PC-3 (cell line): ENCODE data around the gene TCF12. TPM values are rescaled to one million over a fixed set of nuclear protein-coding genes. Genes with fewer than 3 reads are reported as not detected.

Experiments
- ATAC-seq: fragments of 200-7000 bp; cut with Tn5 transposase; 2 replicates; pipeline ENCODE4 v1.9.1; 2020; ENCODE audit warnings: mild to moderate bottlenecking, moderate library complexity
- BruUV-seq: library from RNA; stranded (reverse); fragments of 400-500 nt; replicated peaks from 2 replicates; lab custom pipeline; 2021; lab: Mats Ljungman, UMichigan
- CTCF ChIA-PET: fragments of 300-600 bp; sonication (Branson Sonifier 250); formaldehyde crosslinking; loops from one replicate; lab custom pipeline; 2022; ENCODE audit warnings: antibody characterized with exemption; lab: Charles Lee
- POLR2A ChIA-PET: fragments of 300-600 bp; sonication (Branson Sonifier 250); formaldehyde crosslinking; loops from one replicate; lab custom pipeline; 2022; ENCODE audit warnings: antibody characterized with exemption; ENCODE audit not compliant: unreplicated experiment; lab: Charles Lee
- DNase-seq: peaks from one replicate; pipeline ENCODE4 v3.0.0-alpha.2; 2015
- H2AFZ ChIP-seq: fragments of 300-600 bp; sonication (generic); 2 replicates; pipeline ENCODE4 v1.6.0; 2016; ENCODE audit warnings: antibody characterized with exemption, low read length
- H3F3A ChIP-seq: fragments of 300-600 bp; sonication (generic); one replicate; pipeline ENCODE4 v1.6.0; 2017; ENCODE audit warnings: antibody characterized with exemption, low read length, control low read depth, mild to moderate bottlenecking; ENCODE audit not compliant: unreplicated experiment
- H3K27ac ChIP-seq: fragments of 300-600 bp; sonication (generic); 2 replicates; pipeline ENCODE4 v1.5.1; 2016; ENCODE audit warnings: mild to moderate bottlenecking, low read length
- H3K27me3 ChIP-seq: fragments of 300-600 bp; sonication (generic); 2 replicates; pipeline ENCODE4 v1.6.1; 2016; ENCODE audit warnings: low read length, mixed read lengths
- H3K36me3 ChIP-seq: fragments of 300-600 bp; sonication (generic); 2 replicates; pipeline ENCODE4 v1.6.1; 2016; ENCODE audit warnings: low read depth, mixed run types, low read length, mixed read lengths
- H3K4me1 ChIP-seq: fragments of 300-600 bp; sonication (generic); 2 replicates; pipeline ENCODE4 v1.5.1; 2016; ENCODE audit warnings: low read length; ENCODE audit not compliant: insufficient read depth
- H3K4me2 ChIP-seq: fragments of 300-600 bp; sonication (generic); 2 replicates; pipeline ENCODE4 v1.6.0; 2016; ENCODE audit warnings: low read length
- H3K4me3 ChIP-seq: fragments of 300-600 bp; sonication (generic); 2 replicates; pipeline ENCODE4 v1.5.1; 2016; ENCODE audit warnings: mild to moderate bottlenecking, low read length, mixed read lengths
- H3K79me2 ChIP-seq: fragments of 300-600 bp; sonication (generic); 2 replicates; pipeline ENCODE4 v1.6.1; 2017; ENCODE audit warnings: low read length, mixed read lengths
- H3K9ac ChIP-seq: fragments of 300-600 bp; sonication (generic); 2 replicates; pipeline ENCODE4 v1.6.0; 2016; ENCODE audit warnings: mild to moderate bottlenecking, low read length
- H3K9me2 ChIP-seq: fragments of 300-600 bp; sonication (generic); replicated peaks from 2 replicates; pipeline ENCODE4 v1.6.1; 2016; ENCODE audit warnings: mixed run types, low read length, mixed read lengths
- H3K9me3 ChIP-seq: fragments of 300-600 bp; sonication (generic); 2 replicates; pipeline ENCODE4 v1.6.1; 2016; ENCODE audit warnings: low read length, mixed read lengths
- H4K20me1 ChIP-seq: fragments of 300-600 bp; sonication (generic); 2 replicates; pipeline ENCODE4 v1.6.1; 2016; ENCODE audit warnings: low read length, mixed read lengths
- CTCF ChIP-seq: fragments of 300-600 bp; sonication (generic); conservative IDR thresholded peaks from 2 replicates; pipeline ENCODE4 v1.5.1; 2017; ENCODE audit warnings: antibody characterized with exemption, low read depth, mild to moderate bottlenecking, low read length
- EZH2 ChIP-seq: fragments of 300-600 bp; sonication (generic); IDR thresholded peaks from one replicate; pipeline ENCODE4 v1.6.1; 2017; ENCODE audit warnings: antibody characterized with exemption, mild to moderate bottlenecking, low read length; ENCODE audit not compliant: unreplicated experiment
- EZH2phosphoT487 ChIP-seq: fragments of 300-600 bp; sonication (generic); IDR thresholded peaks from 2 replicates; pipeline ENCODE4 v1.6.1; 2018; ENCODE audit warnings: mild to moderate bottlenecking, antibody characterized with exemption, low read length, borderline replicate concordance
- intact Hi-C: fragments of 100-400 bp; cut with micrococcal nuclease; formaldehyde crosslinking; loops from 2 replicates; pipeline ENCODE4 v1.9.0; 2023
- total RNA-seq: library from RNA; depleted of rRNA; stranded (reverse); fragments of >200 nt; gene quantifications from 2 replicates; pipeline ENCODE4 v1.2.3, GENCODE V29; 2014

Gene TCF12
- total RNA-seq, 1 experiment from 2014 or later, result 103 TPM

- BruUV-seq, result no TSS peak
- ATAC-seq, result peak; percentile 45; the same call in 1 of the 2 replicates
- intact Hi-C loops, result no loop called here
Measured at GRCh38 chr15:57044072-57044702, 125.7 kb downstream of the TCF12 start.

DNA sequence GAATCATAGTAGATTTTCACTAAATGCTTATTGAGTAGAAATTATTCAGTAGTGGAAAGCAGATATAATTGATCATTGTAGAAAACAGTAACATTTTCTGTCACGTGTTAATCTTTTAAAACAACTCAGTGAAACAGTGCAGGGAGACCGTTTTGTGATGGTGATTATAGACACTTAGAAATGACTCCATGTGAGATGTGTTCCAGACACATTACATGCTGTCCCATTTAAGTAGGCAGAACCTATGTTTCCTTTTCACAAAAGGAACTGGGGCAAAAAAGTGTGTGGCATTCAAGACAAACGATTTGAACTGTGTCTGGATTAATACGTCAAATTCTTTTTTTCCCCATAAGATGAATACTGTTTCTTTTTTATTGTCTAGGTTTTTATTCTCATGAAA, 126.5 kb downstream of the TCF12 start:
- Histone ChIP-seq H3K9me2 (no peaks in the 10 kb centered on the region), H3K27me3 (no peaks in the 10 kb centered on the region), H3K27ac (no peak overlapping the region), H3F3A (no peaks in the 10 kb centered on the region), H3K79me2 (no peaks in the 10 kb centered on the region), H3K9me3 (no peaks in the 10 kb centered on the region), H2AFZ (no peak overlapping the region), H4K20me1 (no peaks in the 10 kb centered on the region), H3K4me3 (no peak overlapping the region), H3K4me2 (no peak overlapping the region), H3K9ac (no peak overlapping the region), H3K36me3 (no peaks in the 10 kb centered on the region), H3K4me1 (no peaks in the 10 kb centered on the region)
- intact Hi-C loops, result no loop called here
- POLR2A ChIA-PET, result no interaction called here
- no peak for TF ChIP-seq CTCF
- no peak for TF ChIP-seq EZH2phosphoT487
- TF ChIP-seq EZH2, result no peak
- DNase-seq (no peak), ATAC-seq (no peak)
- BruUV-seq, result no TSS peak
- CTCF ChIA-PET, result no interaction called here

More at GRCh38 chr15:57044072-57044702, 125.7 kb downstream of the TCF12 start:
- Histone ChIP-seq H3K27me3 (no peaks in the 10 kb centered on the region), H3K9me3 (no peaks in the 10 kb centered on the region), H4K20me1 (no peaks in the 10 kb centered on the region), H3K27ac (no peak overlapping the region), H3K4me1 (no peaks in the 10 kb centered on the region), H3F3A (no peaks in the 10 kb centered on the region), H3K4me2 (no peak overlapping the region), H2AFZ (no peak overlapping the region), H3K9ac (no peak overlapping the region), H3K36me3 (no peaks in the 10 kb centered on the region), H3K79me2 (peaks cover 5% of the 10 kb centered on the region; the same call in 1 of the 2 replicates), H3K4me3 (no peak overlapping the region), H3K9me2 (no peaks in the 10 kb centered on the region)
- TF ChIP-seq EZH2phosphoT487 (no peak), EZH2 (no peak), CTCF (no peak)
- CTCF ChIA-PET, result no interaction called here
- POLR2A ChIA-PET, result interaction anchor here (0.6 kb wide), 1 partner anchor 10 kb away, joined by 5 read pairs; no protein-coding TSS in a partner anchor
- no peak for DNase-seq

DNA sequence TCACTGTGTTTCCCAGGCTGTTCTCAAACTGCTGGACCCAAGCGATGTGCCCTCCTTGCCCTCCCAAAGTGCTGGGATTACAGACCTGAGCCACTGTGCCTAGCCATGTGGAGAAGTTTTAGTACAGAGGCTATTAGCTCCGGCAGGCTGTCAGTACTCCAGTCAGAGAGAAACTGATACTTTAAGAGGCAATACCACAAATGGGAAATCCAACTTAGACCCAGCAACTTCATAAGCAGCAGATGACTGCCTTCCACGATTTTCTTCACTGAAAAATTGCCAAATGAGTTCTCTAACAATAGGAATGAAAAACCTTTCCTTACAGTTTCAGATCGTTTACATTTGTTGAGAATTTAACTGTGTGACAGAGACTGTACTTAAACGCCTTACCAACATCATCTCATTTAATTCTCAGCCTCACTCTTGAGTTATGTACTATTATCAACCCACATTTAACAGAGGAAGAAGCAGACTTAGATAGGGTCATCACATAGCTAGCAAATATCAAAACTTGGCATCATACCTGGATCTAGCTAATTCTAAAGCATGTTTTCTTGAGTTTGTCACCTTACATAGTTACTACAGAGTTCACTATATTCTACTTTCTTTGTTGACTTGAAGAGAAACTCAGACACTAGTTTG, 127.4 kb downstream of the TCF12 start:
- no peak for TF ChIP-seq CTCF
- no peak for TF ChIP-seq EZH2
- TF ChIP-seq EZH2phosphoT487, result no peak
- Histone ChIP-seq H3K9me3 (no peaks in the 10 kb centered on the region), H3K4me1 (no peaks in the 10 kb centered on the region), H3K9me2 (no peaks in the 10 kb centered on the region), H3K4me3 (no peak overlapping the region), H3K9ac (no peak overlapping the region), H3K27me3 (no peaks in the 10 kb centered on the region), H2AFZ (no peak overlapping the region), H3K27ac (no peak overlapping the region), H3K4me2 (no peak overlapping the region), H3F3A (no peaks in the 10 kb centered on the region), H3K79me2 (no peaks in the 10 kb centered on the region; the same call in 1 of the 2 replicates), H4K20me1 (no peaks in the 10 kb centered on the region), H3K36me3 (no peaks in the 10 kb centered on the region)
- ATAC-seq (no peak), DNase-seq (no peak)
- BruUV-seq, result no TSS peak
- POLR2A ChIA-PET, result no interaction called here
- intact Hi-C loops, result no loop called here
- CTCF ChIA-PET, result no interaction called here
